Neural cell (in vitro differentiated cells): ENCODE results near the gene KRT15.

ENCODE experiments used
- EP300 ChIP-seq: fragments of 450-650 bp; conservative IDR thresholded peaks from 2 replicates; pipeline ENCODE4 v1.6.1; 2014; ENCODE audit warnings: antibody characterized with exemption, mild to moderate bottlenecking, moderate library complexity; ENCODE audit not compliant: poor library complexity, severe bottlenecking
- REST ChIP-seq: IDR thresholded peaks from 2 replicates; pipeline ENCODE4 v1.6.1; 2012; ENCODE audit warnings: borderline replicate concordance

GRCh38 chr17:41518789-41519449 lies at the start of gene KRT15:
- TF ChIP-seq EP300 (no peak), REST (no peak)
